Transverse colon (tissue), 4 donors: ENCODE data around the gene KCNE4. TPM values are rescaled to one million over a fixed set of nuclear protein-coding genes. Genes with fewer than 3 reads are reported as not detected.
A peak's percentile ranks its signal among the peaks of the same experiment; 100 is the strongest.

Source experiments
- DNase-seq: peaks from one replicate; pipeline ENCODE4 v3.0.0-alpha.2; 2019
- H3K27ac ChIP-seq, 4 donors: fragments of 200-600 bp; sonication (generic); 2 replicates each; pipeline ENCODE4 v1.5.1; 2016 to 2018; ENCODE audit warnings: inconsistent platforms in 4 of 4
- H3K27me3 ChIP-seq: fragments of 200-600 bp; sonication (generic); 2 replicates; pipeline ENCODE4 v1.5.1; 2017; ENCODE audit warnings: inconsistent platforms
- H3K36me3 ChIP-seq, 4 donors: fragments of 200-600 bp; sonication (generic); 2 replicates each; pipeline ENCODE4 v1.5.1; 2017 to 2019; ENCODE audit warnings: inconsistent platforms in 4 of 4
- H3K4me1 ChIP-seq, 4 donors: fragments of 200-600 bp; sonication (generic); 2 replicates each; pipeline ENCODE4 v1.5.1; 2017 to 2020; ENCODE audit warnings: inconsistent platforms in 4 of 4
- H3K4me3 ChIP-seq, 4 donors: fragments of 200-600 bp; sonication (generic); 1 replicate in 1 of 4; 2 replicates in 3 of 4; pipeline versions ENCODE4 v1.5.1 to v1.6.1; 2017 to 2019; ENCODE audit warnings: inconsistent platforms in 4 of 4
- H3K9me3 ChIP-seq, 2 donors: fragments of 200-600 bp; sonication (generic); 2 replicates each; pipeline ENCODE4 v1.5.1; 2017 to 2019; ENCODE audit warnings: inconsistent platforms in 2 of 2
- CTCF ChIP-seq, 5 experiments: fragments of 200-600 bp in 3 of 5; fragments of 450-650 bp in 2 of 5; sonication (generic) in 3 of 5; IDR thresholded peaks; 1 replicate in 2 of 5; 2 replicates in 3 of 5; pipeline ENCODE4 v1.5.1; 2016 to 2017; ENCODE audit warnings: antibody characterized with exemption in 5 of 5, inconsistent platforms in 3 of 5, mild to moderate bottlenecking in 2 of 5, moderate library complexity in 1 of 5
- EP300 ChIP-seq: sonication (generic); formaldehyde crosslinking; IDR thresholded peaks from one replicate; pipeline ENCODE4 v1.6.1; 2017; ENCODE audit warnings: antibody characterized with exemption, low read depth
- POLR2A ChIP-seq: fragments of 450-650 bp; IDR thresholded peaks from one replicate; pipeline ENCODE4 v1.6.1; 2016; ENCODE audit warnings: antibody characterized with exemption, mild to moderate bottlenecking, moderate library complexity
- POLR2AphosphoS5 ChIP-seq, 3 donors: sonication (generic); formaldehyde crosslinking; IDR thresholded peaks; one replicate each; pipeline ENCODE4 v1.6.1; 2016; ENCODE audit warnings: antibody characterized with exemption in 3 of 3
- WGBS, 2 donors: methylation state at CpG; one replicate each; pipeline ENCODE4 v1.1.5; 2018; ENCODE audit warnings: low coverage in 1 of 2; 5-methylcytosine and 5-hydroxymethylcytosine counted together
- in situ Hi-C, 4 donors: fragments of 200-750 bp; cut with MboI; loops; one replicate each; pipeline versions ENCODE4 v1.15.0 to v1.15.1; 2017; ENCODE audit warnings: low sequenced_read_pairs in 3 of 4, low pct_ligation_motif_present in 1 of 4, low pct_unique_long_range_greater_than_20kb in 1 of 4
- intact Hi-C: fragments of 100-400 bp; cut with DNase I; formaldehyde crosslinking; loops from one replicate; pipeline ENCODE4 v1.15.1; 2023; ENCODE audit warnings: low total_unique reads
- total RNA-seq, 4 donors: library from RNA; depleted of rRNA; stranded (reverse); fragments of >200 nt; gene quantifications; one replicate each; pipeline ENCODE4 v1.1.0, GENCODE V29; 2016

Gene KCNE4
- total RNA-seq, 4 donors from 2014 or later, result 0.79 to 4.6 (median 1.7) TPM

GRCh38 chr2:223055836-223056235, 3.8 kb downstream of the KCNE4 start:
- Histone ChIP-seq H3K4me3 (no peak overlapping the region), H3K4me1 (peaks cover 3 to 47% (median 8%) of the 10 kb centered on the region in 4 donors), H3K27me3 (no peaks in the 10 kb centered on the region), H3K27ac (peak overlapping the region; percentile 78 to 90 (median 86)), H3K9me3 (no peaks in the 10 kb centered on the region), H3K36me3 (no peaks in the 10 kb centered on the region)
- 40 to 60% methylated on average over 1 to 5 of the region's 5 CpGs for WGBS, 2 donors
- in situ Hi-C loops, result no loop called here
- DNase-seq, result no peak
- no peak for TF ChIP-seq POLR2A
- no peak for TF ChIP-seq POLR2AphosphoS5 (IDR thresholded peaks at IDR 0.05)
- TF ChIP-seq EP300, result no peak
- TF ChIP-seq CTCF (IDR thresholded peaks at IDR 0.05), result no peak
- intact Hi-C loops, result no loop called here

DNA sequence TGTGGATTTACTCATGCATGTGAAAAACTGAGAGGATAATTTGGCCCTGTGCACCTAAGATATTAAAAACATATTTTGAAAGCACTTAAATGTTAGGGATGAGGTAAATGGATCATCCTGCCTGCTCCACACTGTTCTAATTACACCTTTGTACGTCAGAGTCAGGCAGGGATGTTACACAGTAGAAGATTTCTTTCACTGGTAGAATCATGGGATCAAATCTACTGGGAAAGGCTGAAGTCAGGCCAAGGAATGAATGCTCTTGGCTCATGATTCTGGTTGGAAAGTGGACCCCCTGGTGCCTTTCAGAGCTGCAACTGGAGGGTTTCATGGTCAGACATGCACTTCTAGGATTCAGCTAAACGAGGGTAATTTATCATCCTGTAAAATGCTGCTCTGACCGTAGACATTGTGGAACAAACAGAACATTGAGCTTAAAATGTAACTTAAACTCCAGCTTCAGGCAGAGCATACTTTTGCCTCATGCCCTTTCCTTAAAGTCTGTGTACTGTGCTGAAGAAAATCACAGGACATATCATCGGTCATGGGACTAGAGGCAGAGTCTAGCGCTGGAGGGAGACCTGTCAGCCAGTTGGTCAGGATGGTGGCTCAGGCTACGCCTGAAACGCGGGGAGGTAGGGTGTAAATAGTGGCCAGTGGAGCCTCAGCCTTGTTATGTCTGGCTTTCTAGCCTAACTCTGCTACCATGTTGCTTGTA, 4.9 kb downstream of the KCNE4 start:
- no peaks in the 10 kb centered on the region for H3K27me3 ChIP-seq
- in situ Hi-C loops, result no loop called here
- H3K27ac ChIP-seq, result peak overlapping the region; percentile 78 to 90 (median 86)
- DNase-seq, result no peak
- H3K9me3 ChIP-seq, result no peaks in the 10 kb centered on the region
- H3K36me3 ChIP-seq, result no peaks in the 10 kb centered on the region
- intact Hi-C loops, result no loop called here
- peaks cover 0 to 37% (median 5%) of the 10 kb centered on the region in 4 donors for H3K4me1 ChIP-seq
- H3K4me3 ChIP-seq, result no peak overlapping the region
- WGBS, 2 donors, result 37 to 64% methylated on average over 3 to 8 of the region's 8 CpGs
- TF ChIP-seq CTCF (IDR thresholded peaks at IDR 0.05) (no peak), EP300 (no peak), POLR2A (no peak), POLR2AphosphoS5 (IDR thresholded peaks at IDR 0.05) (no peak)

DNA sequence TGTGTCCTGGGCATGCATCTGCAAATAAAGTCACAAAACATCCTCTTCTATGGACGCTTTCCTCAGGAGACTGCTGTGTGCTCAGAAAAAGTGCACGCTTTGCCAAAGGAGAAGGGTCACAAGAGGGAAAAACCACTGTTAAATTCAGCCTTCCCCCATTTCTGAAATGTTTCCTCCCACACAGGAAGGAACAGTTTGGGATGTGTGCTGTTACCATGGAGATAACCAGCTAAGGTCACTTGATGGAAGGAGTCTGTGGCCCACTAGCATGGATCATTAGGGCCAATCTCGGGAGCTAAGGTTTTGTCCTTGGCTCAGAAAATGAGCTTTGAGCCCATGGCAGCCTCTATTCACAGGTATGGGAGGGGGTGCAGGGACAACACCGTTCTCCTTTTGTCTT, 5.6 kb downstream of the KCNE4 start:
- no peak for DNase-seq
- WGBS, 2 donors, result 72 to 83% methylated on average over 3 to 4 of the region's 4 CpGs
- TF ChIP-seq CTCF (IDR thresholded peaks at IDR 0.05) (no peak), POLR2AphosphoS5 (IDR thresholded peaks at IDR 0.05) (no peak), POLR2A (no peak), EP300 (no peak)
- H3K36me3 ChIP-seq, result no peaks in the 10 kb centered on the region
- in situ Hi-C loops, result no loop called here
- peak overlapping the region; percentile 78 to 90 (median 86) for H3K27ac ChIP-seq
- no peaks in the 10 kb centered on the region for H3K9me3 ChIP-seq
- H3K4me3 ChIP-seq, result no peak overlapping the region
- H3K4me1 ChIP-seq, result peaks cover 0 to 34% (median 5%) of the 10 kb centered on the region in 4 donors
- intact Hi-C loops, result no loop called here
- no peaks in the 10 kb centered on the region for H3K27me3 ChIP-seq

DNA sequence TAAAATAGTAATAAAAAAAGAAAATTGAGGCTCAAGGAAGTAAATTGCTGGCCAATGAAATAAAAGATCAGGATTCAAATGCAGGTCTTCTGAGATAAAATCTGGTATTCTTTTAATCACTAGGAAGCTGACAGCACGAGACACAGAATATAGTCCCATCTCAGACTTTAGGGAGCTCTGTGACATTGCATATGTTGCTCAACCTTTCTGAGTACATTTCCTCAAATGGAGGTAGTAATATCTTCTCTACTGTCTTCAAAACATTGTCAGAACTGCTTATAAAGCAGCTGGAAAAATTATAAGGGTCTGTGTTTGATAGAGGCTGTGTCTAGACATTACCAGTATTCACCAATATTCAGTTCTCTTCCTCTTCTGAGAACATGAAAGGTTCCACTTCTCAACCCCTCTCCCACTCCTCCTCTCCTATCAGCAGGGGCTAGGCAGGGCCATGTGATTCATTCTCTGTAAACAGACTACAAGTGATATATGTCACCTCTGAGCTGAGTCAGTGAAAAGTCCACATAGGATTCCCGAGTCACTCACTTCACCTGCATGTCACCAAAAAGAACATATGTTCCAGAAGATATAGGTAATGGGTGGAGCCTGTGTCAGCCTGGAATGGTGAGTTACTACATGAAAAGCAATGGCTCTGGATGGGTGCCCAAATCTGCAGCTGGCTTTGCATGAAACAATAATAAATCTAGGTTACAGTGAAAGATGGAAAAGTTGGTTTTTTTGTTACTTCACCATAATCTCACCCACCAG, 7.1 kb downstream of the KCNE4 start:
- no peak for TF ChIP-seq POLR2AphosphoS5 (IDR thresholded peaks at IDR 0.05)
- TF ChIP-seq POLR2A, result no peak
- no peak for TF ChIP-seq EP300
- no peak for TF ChIP-seq CTCF (IDR thresholded peaks at IDR 0.05)
- peak; percentile 43 for DNase-seq
- H3K9me3 ChIP-seq, result no peaks in the 10 kb centered on the region
- H3K4me1 ChIP-seq, result peaks cover 0 to 26% (median 5%) of the 10 kb centered on the region in 4 donors
- WGBS, 2 donors, result 46 to 53% methylated on average over 2 of the region's 2 CpGs
- intact Hi-C loops (no loop called here), in situ Hi-C loops (no loop called here)
- H3K27me3 ChIP-seq, result no peaks in the 10 kb centered on the region
- no peak overlapping the region for H3K27ac ChIP-seq
- H3K36me3 ChIP-seq, result no peaks in the 10 kb centered on the region
- no peak overlapping the region for H3K4me3 ChIP-seq
